HepG2 (cell line): Measurements from ENCODE around the gene POLR3E. TPM values are rescaled to one million over a fixed set of nuclear protein-coding genes. Genes with fewer than 3 reads are reported as not detected.

Source experiments
- AKAP8 ChIP-seq: sonication (generic); formaldehyde crosslinking; IDR thresholded peaks from 2 replicates; pipeline ENCODE4 v1.5.1; 2020; ENCODE audit warnings: mild to moderate bottlenecking, missing genetic modification reagents
- CTCF ChIP-seq: sonication (generic); formaldehyde crosslinking; IDR thresholded peaks from 2 replicates; pipeline ENCODE4 v1.5.0; 2020; ENCODE audit warnings: mild to moderate bottlenecking, missing genetic modification reagents, moderate library complexity
- DNMT3B ChIP-seq: conservative IDR thresholded peaks from 2 replicates; pipeline ENCODE4 v1.6.1; 2016; ENCODE audit warnings: missing biosample characterization, control low read depth
- JUNB ChIP-seq: sonication (generic); formaldehyde crosslinking; IDR thresholded peaks from 2 replicates; pipeline ENCODE4 v1.8.0; 2022; ENCODE audit warnings: missing genetic modification reagents, mild to moderate bottlenecking, borderline replicate concordance
- KIAA2018 ChIP-seq: sonication (generic); formaldehyde crosslinking; IDR thresholded peaks from 2 replicates; pipeline ENCODE4 v1.5.0; 2020; ENCODE audit warnings: mild to moderate bottlenecking, missing genetic modification reagents, borderline replicate concordance
- KMT2A ChIP-seq: sonication (generic); formaldehyde crosslinking; IDR thresholded peaks from 2 replicates; pipeline ENCODE4 v1.4.0; 2020; ENCODE audit warnings: missing genetic modification reagents
- LCORL ChIP-seq, 2 experiments: fragments of 450-650 bp in 1 of 2; sonication (generic) in 1 of 2; formaldehyde crosslinking in 1 of 2; IDR thresholded peaks; 2 replicates each; pipeline versions ENCODE4 v1.5.0 to v1.6.1; 2017 to 2020; ENCODE audit warnings: antibody characterized with exemption in 1 of 2, missing genetic modification reagents in 1 of 2
- POLR2AphosphoS2 ChIP-seq: IDR thresholded peaks from 2 replicates; pipeline ENCODE4 v1.6.1; 2011; ENCODE audit warnings: low read depth, low read length, improper control_type of control experiment
- RFXANK ChIP-seq: IDR thresholded peaks from 2 replicates; pipeline ENCODE4 v1.6.1; 2016
- ZNF12 ChIP-seq: sonication (generic); formaldehyde crosslinking; IDR thresholded peaks from 2 replicates; pipeline ENCODE4 v1.5.0; 2020; ENCODE audit warnings: missing genetic modification reagents
- ZNF326 ChIP-seq: sonication (generic); formaldehyde crosslinking; IDR thresholded peaks from 2 replicates; pipeline ENCODE4 v1.4.0; 2020; ENCODE audit warnings: missing genetic modification reagents, borderline replicate concordance
- ZNF33A ChIP-seq: sonication (generic); formaldehyde crosslinking; IDR thresholded peaks from 2 replicates; pipeline ENCODE4 v1.5.1; 2020; ENCODE audit warnings: missing genetic modification reagents, mild to moderate bottlenecking, moderate library complexity, borderline replicate concordance
- ZNF607 ChIP-seq: sonication (generic); formaldehyde crosslinking; IDR thresholded peaks from 2 replicates; pipeline ENCODE4 v1.5.1; 2020; ENCODE audit warnings: missing genetic modification reagents, mild to moderate bottlenecking, borderline replicate concordance
- ZNF652 ChIP-seq: IDR thresholded peaks from 2 replicates; pipeline ENCODE4 v1.6.1; 2016; ENCODE audit warnings: low read depth, borderline replicate concordance
- ZNF781 ChIP-seq: sonication (generic); formaldehyde crosslinking; IDR thresholded peaks from 2 replicates; pipeline ENCODE4 v1.5.1; 2020; ENCODE audit warnings: borderline replicate concordance, mild to moderate bottlenecking, missing genetic modification reagents; ENCODE audit errors: not compliant biosample characterization
- ZSCAN21 ChIP-seq: sonication (generic); formaldehyde crosslinking; IDR thresholded peaks from 2 replicates; pipeline ENCODE4 v1.8.0; 2022; ENCODE audit warnings: mild to moderate bottlenecking, missing genetic modification reagents, moderate library complexity, borderline replicate concordance
- polyA plus RNA-seq, 8 experiments: library from polyadenylated mRNA; depleted of rRNA in 3 of 8; stranded (reverse) in 7 of 8; unstranded in 1 of 8; fragments of >200 nt; fragmentation: Illumina TruSeq in 4 of 8; extraction: Trizol in 4 of 8; gene quantifications; 2 replicates each; pipeline versions ENCODE4 v1.2.1 to v1.2.3, GENCODE V29; 2011 to 2016; ENCODE audit warnings: low read depth in 4 of 8, missing spikeins in 1 of 8, mixed read lengths in 1 of 8; ENCODE audit not compliant: insufficient read depth in 1 of 8
- total RNA-seq, 5 experiments: library from RNA; depleted of rRNA; stranded (reverse); fragments of >200 nt; fragmentation: Illumina TruSeq; extraction: Trizol; gene quantifications; 2 replicates each; pipeline ENCODE4 v1.2.3, GENCODE V29; 2016; ENCODE audit warnings: low read depth in 1 of 5
- TF ChIP-seq, protein P1 (sequence below): sonication (generic); formaldehyde crosslinking; IDR thresholded peaks from 2 replicates; pipeline ENCODE4 v1.4.0; 2020; ENCODE audit warnings: mild to moderate bottlenecking, missing genetic modification reagents

The POLR3E gene
- total and polyA plus RNA-seq, 2 of the 13 experiments (the other 11 are each of a cell fraction or from before 2014, with no cell fraction given) = 135 to 262 TPM

- TF ChIP-seq ZSCAN21 (no peak), POLR2AphosphoS2 (no peak), KIAA2018 (CRISPR knock-in tag) (no peak), ZNF607 (CRISPR knock-in tag) (no peak), DNMT3B (0 out of 2 replicates have a peak, but pooled peaks have one; percentile 68), CTCF (CRISPR knock-in tag) (no peak), ZNF33A (CRISPR knock-in tag) (0 out of 2 replicates have a peak, but pooled peaks have one; percentile 59), LCORL (IDR thresholded peaks at IDR 0.05) (no peak), LCORL (CRISPR knock-in tag; IDR thresholded peaks at IDR 0.05) (no peak), ZNF781 (CRISPR knock-in tag) (no peak), RFXANK (CRISPR knock-in tag) (no peak), AKAP8 (CRISPR knock-in tag) (0 out of 2 replicates have a peak, but pooled peaks have one; percentile 17), KMT2A (CRISPR knock-in tag) (peak; percentile 35; the same call in 1 of the 2 replicates), ZNF12 (peak; percentile 19; the same call in 1 of the 2 replicates), ZNF652 (CRISPR knock-in tag) (no peak), JUNB (CRISPR knock-in tag) (no peak), ZNF326 (CRISPR knock-in tag) (no peak)
- TF ChIP-seq, protein P1, sequence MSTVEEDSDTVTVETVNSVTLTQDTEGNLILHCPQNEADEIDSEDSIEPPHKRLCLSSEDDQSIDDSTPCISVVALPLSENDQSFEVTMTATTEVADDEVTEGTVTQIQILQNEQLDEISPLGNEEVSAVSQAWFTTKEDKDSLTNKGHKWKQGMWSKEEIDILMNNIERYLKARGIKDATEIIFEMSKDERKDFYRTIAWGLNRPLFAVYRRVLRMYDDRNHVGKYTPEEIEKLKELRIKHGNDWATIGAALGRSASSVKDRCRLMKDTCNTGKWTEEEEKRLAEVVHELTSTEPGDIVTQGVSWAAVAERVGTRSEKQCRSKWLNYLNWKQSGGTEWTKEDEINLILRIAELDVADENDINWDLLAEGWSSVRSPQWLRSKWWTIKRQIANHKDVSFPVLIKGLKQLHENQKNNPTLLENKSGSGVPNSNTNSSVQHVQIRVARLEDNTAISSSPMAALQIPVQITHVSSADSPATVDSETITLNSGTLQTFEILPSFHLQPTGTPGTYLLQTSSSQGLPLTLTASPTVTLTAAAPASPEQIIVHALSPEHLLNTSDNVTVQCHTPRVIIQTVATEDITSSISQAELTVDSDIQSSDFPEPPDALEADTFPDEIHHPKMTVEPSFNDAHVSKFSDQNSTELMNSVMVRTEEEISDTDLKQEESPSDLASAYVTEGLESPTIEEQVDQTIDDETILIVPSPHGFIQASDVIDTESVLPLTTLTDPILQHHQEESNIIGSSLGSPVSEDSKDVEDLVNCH (CRISPR knock-in tag) = no peak
These were observed 72.1 kb downstream of the POLR3E start (continued) for GRCh38 chr16:22369221-22369811.
